GM19455 (cell line): ENCODE data around the gene HTR6.
"Not testable (repeated sequence)": the region's sequence is repeated elsewhere in the genome, so short reads cannot be mapped to it uniquely, and the experiment has no call there.

ENCODE experiments used
- ATAC-seq: cut with Tn5 transposase; IDR thresholded peaks from one replicate; pipeline ENCODE4 v1.9.1; 2021; ENCODE audit not compliant: unreplicated experiment

The HTR6 gene

DNA sequence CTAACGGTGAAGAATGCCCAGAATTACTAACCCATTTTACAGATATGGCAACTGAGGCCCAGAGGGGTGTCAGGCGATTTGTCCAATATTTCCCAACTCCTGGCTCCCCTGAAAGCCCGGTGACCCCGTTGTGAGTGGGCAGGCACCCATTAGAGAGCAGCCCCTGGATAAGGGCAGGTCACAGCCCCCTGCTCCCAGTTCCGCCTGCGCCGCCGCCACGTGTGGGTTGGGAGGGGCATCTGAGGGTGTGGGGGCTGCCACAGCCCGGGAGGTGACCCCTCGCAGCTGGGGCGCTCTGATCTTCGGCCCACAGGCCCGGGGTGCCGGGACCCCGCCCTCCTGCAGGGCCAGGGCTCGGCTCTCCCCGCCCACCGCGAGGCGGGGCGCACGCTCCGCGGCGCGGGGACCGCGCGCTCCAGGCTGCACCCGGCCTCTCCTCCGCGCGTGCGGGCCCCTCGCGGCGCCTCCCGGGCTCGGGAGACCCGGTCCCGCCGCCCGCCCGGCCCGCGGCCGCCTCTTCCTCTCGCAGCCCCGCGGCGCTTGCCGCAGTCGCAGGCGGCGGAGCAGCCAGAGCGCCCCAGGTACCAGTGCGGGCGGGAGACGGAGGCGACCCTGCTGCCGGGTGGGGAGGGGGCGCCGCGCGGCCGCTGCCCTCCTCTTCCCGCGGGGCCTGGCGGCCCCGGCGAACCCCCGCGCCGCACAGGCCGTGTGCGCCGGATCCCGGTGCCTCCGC lies at the start of gene HTR6:
Gene HTR6 (plus strand): TSS at position 423 of the 733 bp plus-strand sequence. CDS start 879 bp downstream, outside the sequence.
- ATAC-seq, result no peak

- no peak for ATAC-seq
These were observed 49.2 kb upstream of the HTR6 start for GRCh38 chr1:19615438-19615837.

DNA sequence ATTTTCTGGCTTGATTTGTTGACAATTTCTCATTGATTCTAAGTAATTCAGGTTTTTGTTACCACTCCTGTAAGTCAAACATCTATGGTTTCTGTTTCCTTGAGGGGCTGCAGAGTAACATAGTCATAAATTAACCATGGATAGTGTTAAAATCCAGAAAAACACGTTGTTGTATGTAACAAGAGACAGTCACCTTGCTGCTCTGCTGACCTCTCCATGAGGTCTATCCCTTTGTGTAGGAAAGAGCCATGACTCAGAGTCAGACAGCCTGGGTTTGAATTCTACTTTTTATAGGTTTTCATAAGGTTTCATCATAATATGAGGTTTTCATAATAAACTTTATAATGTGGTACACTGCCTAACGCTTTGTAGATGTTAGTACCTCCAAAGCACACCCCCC lies 48.2 kb upstream of the HTR6 start:
- ATAC-seq, result no peak

DNA sequence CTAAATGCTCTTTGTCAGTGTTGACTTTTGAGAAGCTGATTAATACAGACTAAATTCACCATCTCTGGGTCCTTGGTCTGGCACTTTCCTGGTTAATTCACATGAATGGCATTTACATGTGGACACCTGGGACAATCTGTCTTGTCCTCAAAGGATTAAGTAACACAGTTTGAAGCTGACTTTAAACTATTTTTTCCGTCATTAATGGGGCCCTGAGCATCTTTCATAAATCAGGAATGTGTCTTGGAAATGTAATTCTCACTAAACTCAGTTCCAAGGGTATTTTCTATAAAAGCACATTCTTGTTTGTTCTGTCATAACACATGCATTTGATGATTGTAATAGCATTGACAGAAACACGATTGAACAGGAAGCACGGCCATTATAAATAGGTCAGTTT lies 47.3 kb upstream of the HTR6 start:
- ATAC-seq, result no peak

GRCh38 chr1:19618428-19618827 lies 46.2 kb upstream of the HTR6 start:
- no peak for ATAC-seq

- ATAC-seq, result no peak
These were observed 44.8 kb upstream of the HTR6 start for GRCh38 chr1:19619697-19620384.

DNA sequence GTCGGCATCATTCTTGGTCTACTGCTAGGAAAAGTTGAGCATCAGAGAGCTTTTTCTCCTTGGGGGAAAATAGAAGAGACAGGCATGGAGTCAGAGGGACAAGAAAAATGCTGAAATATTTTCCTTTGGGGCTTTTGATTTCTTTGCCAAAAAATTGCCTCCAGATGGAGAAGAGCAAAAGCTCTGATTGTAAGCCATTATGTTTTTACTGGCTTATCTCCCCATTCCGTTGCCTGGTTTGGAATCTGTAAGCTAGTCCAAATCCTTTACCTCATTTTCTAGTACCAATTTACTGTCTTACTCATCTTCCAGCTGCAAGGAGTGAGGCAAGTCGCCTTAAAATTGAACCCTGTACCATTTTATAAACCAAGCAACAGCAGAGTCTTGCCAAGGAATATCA lies 43.9 kb upstream of the HTR6 start:
- ATAC-seq, result no peak

GRCh38 chr1:19621274-19621950 lies 43.3 kb upstream of the HTR6 start:
- ATAC-seq, result no peak

GRCh38 chr1:19622204-19622603 lies 42.5 kb upstream of the HTR6 start:
- ATAC-seq, result no peak

DNA sequence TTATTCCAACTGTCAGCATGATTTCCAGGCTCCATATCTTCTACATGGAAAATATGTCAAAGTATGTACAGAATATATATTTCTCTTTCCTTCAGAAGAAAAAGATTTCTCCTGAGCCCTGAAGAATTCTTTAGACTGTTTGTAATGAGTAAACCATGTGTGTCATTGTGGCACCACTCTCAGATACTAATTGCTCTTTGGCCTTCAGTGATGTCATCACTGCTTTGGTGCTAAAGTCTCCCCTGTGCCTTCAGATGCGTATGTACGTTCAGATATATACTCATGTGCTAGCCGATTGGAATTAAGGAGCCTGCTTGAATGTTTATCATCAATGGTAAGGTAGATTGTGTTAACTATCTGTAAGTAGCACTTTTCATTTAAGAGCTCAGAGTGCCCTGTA lies 41.2 kb upstream of the HTR6 start:
- ATAC-seq, result no peak

- ATAC-seq, result no peak
These were observed 39.3 kb upstream of the HTR6 start for GRCh38 chr1:19625291-19625937.

GRCh38 chr1:19628879-19629278 lies 35.8 kb upstream of the HTR6 start:
- ATAC-seq, result no peak

- no peak for ATAC-seq
These were observed 35.3 kb upstream of the HTR6 start for GRCh38 chr1:19629357-19629756.

- not testable (repeated sequence) for ATAC-seq
These were observed 34.5 kb upstream of the HTR6 start for GRCh38 chr1:19630192-19630591.

- ATAC-seq, result no peak
These were observed 33.8 kb upstream of the HTR6 start for GRCh38 chr1:19630720-19631395.

- no peak for ATAC-seq
These were observed 32.5 kb upstream of the HTR6 start for GRCh38 chr1:19632211-19632610.

DNA sequence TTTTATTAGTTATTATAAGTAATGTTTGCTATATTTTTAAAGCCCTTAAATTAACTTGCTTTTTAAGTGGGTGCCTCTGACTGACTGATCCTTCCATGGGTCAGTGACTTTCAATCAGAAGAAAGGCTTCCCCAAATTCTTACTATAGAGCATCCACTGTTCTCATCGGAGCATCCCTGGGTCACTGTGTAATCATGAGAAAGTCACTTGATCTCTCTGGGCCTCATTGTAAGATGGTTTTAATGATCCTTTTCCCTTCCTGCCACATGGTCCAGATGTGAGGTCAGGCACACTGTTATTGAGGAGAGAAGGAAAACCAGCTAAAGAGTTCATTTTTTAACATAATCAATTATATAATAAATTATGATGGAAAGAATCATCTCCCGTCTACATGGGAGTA lies 31.6 kb upstream of the HTR6 start:
- ATAC-seq, result no peak

DNA sequence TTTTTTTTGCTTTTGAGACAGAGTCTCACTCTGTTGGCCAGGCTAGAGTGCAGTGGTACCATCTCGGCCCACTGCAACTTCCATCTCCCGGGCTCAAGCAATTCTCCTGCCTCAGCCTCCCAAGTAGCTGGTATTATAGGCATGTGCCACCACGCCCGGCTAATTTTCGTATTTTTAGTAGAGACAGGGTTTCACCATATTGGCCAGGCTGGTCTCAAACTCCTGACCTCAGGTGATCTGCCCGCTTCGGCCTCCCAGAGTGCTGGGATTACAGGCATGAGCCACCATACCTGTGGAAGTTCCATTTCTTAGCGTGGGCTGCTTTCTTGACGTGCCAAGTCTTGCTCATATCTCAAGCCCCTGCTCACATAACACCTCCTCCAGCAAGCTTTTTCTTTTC lies 29.6 kb upstream of the HTR6 start:
- not testable (repeated sequence) for ATAC-seq

DNA sequence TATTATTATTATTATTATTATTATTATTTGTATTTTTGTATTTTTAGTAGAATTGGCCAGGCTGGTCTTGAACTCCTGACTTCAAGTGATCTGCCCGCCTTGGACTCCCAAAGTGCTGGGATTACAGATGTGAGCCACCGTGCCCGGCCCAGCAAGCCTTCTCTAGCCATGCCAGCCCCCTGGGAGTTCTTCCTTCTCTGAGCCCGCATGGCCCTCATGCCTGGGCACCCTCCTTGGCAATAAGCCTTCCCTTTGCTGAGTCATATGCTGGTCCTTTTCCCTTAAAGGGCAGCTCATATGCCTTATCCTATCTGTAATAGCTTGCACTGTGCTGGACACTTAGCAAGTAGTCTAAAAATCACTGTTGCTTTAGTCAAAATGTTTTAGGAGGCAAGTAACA lies 29.0 kb upstream of the HTR6 start:
- no peak for ATAC-seq

- ATAC-seq, result no peak
These were observed 28.6 kb upstream of the HTR6 start for GRCh38 chr1:19636065-19636464.

GRCh38 chr1:19636749-19637148 lies 27.9 kb upstream of the HTR6 start:
- not testable (repeated sequence) for ATAC-seq
